Measurements from ENCODE around the gene ADAMTS2. TPM values are rescaled to one million over a fixed set of nuclear protein-coding genes. Genes with fewer than 3 reads are reported as not detected.
A peak's percentile ranks its signal among the peaks of the same experiment; 100 is the strongest.
"Not testable (repeated sequence)": the region's sequence is repeated elsewhere in the genome, so short reads cannot be mapped to it uniquely, and the experiment has no call there.

The ADAMTS2 gene
- polyA plus RNA-seq, 12 donors = 17.2 to 61.8 (median 31.0) TPM; not detected in 1

DNA sequence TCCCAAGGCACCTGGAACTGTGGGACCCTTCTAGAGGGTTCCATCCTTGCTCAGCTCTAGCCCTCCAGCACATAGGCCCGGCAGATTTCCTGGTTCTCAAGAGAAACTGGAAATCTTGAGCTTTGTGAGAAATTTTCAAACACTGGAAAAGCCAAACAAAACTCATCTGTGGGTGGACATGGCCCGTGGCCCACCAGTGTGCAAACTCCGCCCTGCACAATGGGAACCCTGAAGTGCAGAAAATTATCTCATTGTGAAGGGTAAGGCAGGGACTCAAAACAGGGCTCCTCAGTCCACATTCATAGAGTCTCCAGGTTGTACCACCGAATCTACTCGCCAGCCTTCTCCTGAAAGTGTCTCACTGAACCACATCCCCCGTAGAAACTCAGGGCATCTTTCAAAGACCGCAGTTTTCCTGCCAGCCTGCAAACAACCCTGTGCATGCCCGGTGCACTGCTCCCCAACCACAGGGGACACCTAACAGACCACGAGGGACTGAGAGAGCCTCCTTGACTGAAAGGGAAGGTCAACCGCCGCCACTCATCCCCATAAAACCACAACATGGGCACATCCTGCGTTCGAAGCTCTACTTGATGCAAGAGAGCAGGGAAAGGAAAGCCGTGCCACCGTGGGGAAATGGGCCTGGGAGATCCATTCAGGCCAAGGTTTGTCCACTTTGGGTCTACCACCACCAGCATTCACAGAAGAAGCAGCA is 18.1 kb downstream of the ADAMTS2 start:
- DNase-seq = no peak

DNA sequence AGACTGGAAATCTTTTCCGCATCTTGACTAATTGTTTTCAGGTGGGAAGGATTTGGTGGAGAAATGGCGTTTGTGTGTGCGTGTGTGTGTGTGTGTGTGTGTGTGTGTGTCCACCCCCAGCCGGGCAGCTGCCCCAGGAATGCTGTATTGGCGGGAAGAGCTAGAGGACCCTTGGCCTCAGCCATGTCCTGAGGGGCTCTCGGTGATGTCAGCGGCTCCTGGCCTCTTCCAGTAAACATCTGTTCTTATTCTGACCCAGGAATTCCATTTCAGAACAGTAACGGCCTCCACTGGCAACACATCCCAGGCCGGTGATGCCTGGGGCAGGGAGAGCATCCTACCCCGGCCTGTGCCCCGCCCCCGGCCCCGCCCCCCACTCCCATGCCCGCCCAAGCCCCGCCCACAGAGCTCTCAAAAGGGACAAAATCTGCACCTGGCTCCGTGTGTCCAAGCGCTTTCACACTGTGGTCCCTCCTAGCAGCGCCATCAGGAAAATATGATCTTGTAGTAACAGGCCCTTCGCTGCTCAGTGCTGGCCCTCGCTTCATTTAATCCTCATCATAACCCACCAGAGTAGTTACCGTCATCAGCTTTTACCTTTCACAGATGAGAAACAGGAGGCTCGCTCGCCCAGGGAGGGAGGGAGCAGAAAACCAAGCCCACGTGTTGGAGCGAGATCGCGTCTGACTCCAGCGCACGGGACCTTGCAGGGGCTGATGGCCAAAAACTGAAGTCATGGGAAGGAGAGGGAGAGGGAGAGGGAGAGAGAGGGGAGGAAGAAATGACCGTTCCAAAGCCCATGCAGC is 18.9 kb downstream of the ADAMTS2 start:
- peak; percentile 95 for DNase-seq

DNA sequence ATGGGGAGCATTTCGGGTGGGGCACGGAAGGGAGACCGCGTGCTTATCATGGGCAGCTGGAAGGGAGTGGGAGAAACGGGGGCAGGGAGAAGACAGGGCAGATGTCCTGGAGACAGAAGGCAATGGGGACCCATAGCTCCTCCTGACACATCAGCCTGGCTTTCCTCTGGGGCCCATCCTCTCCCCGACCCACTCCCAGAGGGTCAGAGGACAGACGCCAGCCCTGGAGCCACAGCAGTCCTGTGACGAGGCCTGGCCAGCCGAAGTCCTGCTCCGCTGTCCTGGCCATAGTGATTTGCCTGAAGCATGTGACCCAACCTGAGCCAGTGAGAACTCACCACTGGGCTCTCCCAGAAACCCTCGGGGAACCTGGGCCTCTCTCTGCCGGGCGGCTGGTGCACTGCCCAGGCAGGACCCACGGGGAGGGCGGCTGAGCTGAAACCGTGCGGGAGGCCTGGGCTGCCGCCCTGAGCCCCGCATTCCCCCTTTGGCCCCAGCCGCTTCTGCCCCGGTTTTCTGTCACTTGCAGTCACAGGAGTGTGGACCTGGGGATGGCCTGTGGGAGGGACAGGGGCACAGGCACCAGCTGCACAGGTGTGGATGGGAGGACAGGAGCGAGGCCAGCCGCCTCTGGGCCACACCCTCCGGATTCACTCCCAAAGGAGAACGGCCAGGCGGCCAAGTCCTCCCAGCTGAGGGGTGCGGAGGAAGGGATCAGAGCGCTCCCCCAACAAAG is 19.8 kb downstream of the ADAMTS2 start:
- DNase-seq = no peak

DNA sequence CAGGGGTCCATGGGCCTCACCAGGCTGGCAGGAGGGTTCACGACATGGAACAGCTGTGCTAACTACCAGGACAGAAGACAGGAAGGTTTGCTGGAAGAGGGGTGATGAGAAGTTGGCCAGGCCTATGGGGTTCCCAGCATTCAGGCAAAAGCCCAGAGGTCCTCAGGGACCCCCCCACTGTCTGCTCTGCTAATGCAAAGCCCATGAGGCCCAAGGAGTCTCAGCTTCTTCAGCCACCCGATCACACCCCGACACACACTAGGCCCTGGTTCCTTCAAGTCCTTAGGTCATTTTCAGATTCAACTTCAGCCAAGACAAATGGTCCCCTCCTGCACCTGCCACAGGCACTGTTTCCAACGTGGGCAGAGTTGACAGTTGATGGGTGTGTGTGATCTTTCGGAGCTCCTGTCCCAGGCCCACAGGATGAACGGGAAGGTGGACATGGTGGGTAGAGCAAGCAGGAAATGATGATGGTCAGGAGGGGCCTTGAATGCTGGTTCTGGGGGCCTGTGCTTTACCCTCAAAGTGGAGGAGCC is 20.4 kb downstream of the ADAMTS2 start:
- DNase-seq = no peak

GRCh38 chr5:179324316-179324715 is 20.9 kb downstream of the ADAMTS2 start:
- not testable (repeated sequence) for DNase-seq

DNA sequence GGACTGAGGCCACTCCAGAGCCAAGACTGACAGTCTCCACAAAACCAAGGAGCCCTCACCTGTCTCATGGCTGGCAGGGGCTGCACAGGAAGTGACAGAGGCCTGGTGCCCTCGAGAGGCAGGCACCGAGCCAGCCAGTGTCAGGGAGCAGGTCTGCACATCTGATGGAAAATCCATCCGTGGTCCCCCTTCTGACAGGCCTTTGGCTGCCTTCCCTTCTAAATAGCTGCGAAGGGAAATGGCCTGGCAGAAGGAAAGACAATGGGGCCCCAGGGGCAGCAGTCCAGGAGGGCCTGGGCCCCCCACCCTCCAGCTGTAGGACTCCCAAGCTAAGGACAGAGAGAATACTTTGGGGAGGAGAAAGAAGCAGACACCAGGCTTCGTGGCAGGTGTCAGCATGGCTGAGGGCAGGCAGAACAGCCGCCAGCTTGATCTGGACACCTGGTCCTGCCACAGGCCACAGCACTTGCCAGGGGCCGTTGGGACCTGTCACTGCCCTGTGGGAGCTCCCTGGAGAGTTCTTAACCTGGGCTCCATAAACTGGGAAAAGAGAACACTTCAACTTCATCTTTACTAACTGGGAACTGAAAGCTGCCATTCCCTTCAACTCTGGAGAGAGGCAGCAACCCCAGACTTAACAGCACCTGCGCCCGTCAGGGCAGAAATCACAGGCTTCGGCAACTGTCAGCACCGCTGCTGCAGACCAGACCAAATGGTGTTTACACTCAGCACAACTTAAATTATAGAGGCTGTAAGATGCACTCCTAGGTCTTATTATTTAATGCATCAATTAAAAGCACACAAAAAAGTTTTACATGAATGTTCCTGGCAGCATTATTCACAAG is 22.0 kb downstream of the ADAMTS2 start:
- no peak for DNase-seq

DNA sequence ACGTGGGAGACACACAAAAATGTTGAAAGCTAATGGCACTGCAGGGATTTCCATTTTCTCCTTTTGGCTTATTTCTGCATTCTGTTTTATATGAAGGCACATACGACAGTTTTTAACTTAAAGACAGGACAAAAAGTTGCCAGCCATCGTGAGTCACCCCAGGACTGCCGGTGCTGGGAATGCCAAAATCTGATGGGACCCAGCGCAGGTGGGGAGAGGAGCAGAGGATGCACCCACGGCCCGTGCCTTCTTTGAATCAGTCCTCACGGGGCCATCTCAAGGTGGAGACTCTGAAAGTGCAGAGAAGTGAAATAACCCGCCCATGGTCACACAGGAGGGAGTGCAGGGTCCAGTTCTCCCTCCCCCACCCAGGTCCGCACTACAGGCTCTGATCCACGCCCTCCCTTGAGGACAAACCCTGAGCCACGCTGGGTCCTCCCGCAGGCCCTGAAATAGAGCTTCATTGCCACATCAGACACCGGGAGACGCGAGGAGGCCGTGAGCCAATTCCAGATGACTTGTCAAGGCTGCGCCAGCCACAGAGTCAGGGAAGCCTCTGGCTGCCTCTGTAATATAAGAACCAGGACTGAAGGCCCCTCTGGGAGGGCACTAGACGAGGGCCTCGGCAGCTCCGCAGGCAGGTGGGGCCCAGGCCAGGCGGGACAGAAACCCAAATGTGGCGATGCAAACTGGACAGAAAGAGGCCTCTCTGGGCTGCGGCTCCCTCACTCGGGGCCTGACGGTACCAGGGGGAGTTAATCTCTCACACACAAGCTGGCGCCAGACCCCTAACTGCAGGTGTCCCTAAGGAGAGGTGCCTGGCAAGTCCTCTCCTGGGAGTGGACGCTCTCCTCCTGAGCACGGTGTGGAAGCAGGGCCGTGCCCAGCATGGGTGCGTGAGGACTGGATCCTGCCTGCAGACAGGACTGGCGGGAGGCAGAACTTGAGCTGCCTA is 22.9 kb downstream of the ADAMTS2 start:
- DNase-seq = no peak

DNA sequence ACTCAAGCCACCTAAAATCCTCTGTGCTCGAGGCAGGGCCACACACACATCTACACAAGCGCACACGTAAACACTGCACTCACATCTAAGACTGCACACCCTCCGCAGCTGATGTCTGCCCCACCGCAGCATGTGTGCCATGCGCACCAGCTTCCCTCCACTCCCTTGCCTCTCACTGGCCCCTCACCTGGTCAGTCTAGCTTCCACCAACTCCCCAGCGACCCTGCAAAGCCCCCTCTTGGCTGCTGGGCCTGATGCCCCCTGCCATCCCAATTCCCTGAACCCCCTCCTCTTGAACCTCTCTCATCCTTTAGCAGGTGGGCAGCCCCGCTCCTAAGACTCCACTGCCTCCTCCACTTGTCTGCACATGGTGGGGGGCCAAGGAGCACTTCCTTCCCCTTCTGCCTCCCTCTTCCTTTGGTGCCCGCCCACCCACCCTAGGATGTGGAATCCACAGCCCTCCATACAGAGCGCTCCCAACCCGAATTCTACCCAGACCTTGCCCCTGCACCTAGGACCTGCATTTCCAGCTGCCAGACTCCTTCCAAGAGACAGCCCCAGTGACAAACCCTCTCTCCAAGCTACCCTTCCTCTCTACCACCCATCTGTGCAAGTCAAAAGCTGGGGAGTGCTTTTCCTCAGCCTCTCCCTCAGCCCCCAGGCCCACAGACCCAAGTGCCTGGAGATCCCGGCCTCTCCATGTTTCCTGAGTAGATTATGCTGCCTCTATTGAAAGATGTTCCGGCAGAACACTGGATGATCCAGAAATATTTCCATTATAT is 23.9 kb downstream of the ADAMTS2 start:
- DNase-seq = no peak

GRCh38 chr5:179319741-179320281 is 25.4 kb downstream of the ADAMTS2 start:
- DNase-seq = no peak

DNA sequence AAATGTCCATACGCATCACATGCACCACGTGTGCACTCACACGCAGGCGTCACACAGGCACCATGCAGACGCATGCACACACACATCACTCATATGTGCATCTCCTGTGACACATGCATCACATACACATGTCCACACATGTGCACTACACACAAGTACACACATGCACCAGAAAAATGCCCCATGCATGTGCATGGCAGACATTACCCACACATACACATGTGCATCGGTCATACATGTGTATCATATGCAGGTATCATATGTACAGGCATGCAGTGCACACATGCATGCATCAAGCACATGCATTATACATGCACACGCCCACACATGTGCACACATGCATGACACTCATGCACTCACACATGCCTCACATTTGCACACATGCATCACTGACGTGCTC is 26.1 kb downstream of the ADAMTS2 start:
- DNase-seq = no peak

- no peak for DNase-seq
These were observed 26.9 kb downstream of the ADAMTS2 start for GRCh38 chr5:179318221-179318955.

- no peak for DNase-seq
These were observed 27.6 kb downstream of the ADAMTS2 start for GRCh38 chr5:179317411-179318220.

- no peak for DNase-seq
These were observed 28.3 kb downstream of the ADAMTS2 start for GRCh38 chr5:179316982-179317381.

GRCh38 chr5:179316111-179316551 is 29.1 kb downstream of the ADAMTS2 start:
- no peak for DNase-seq

GRCh38 chr5:179315356-179315890 is 29.8 kb downstream of the ADAMTS2 start:
- no peak for DNase-seq

GRCh38 chr5:179314606-179315355 is 30.5 kb downstream of the ADAMTS2 start:
- no peak for DNase-seq
